A549 treated with RU486 at 1 μM for 4 hours (cell line): ENCODE results near the gene IFITM5. TPM values are rescaled to one million over a fixed set of nuclear protein-coding genes. Genes with fewer than 3 reads are reported as not detected.

Experiments used
- total RNA-seq: library from RNA; stranded (reverse); fragments of 200-300 nt; extraction: Qiagen RNA extraction; gene quantifications from 5 replicates; pipeline ENCODE4 v1.2.3, GENCODE V29; 2022; ENCODE audit warnings: low read depth

IFITM5 gene
- not detected in 5 replicates for total RNA-seq

GRCh38 chr11:299081-299891 is at the start of gene IFITM5:
Gene IFITM5 (minus strand): TSS chr11:299526. CDS start chr11:299490, 36 bp downstream.

DNA sequence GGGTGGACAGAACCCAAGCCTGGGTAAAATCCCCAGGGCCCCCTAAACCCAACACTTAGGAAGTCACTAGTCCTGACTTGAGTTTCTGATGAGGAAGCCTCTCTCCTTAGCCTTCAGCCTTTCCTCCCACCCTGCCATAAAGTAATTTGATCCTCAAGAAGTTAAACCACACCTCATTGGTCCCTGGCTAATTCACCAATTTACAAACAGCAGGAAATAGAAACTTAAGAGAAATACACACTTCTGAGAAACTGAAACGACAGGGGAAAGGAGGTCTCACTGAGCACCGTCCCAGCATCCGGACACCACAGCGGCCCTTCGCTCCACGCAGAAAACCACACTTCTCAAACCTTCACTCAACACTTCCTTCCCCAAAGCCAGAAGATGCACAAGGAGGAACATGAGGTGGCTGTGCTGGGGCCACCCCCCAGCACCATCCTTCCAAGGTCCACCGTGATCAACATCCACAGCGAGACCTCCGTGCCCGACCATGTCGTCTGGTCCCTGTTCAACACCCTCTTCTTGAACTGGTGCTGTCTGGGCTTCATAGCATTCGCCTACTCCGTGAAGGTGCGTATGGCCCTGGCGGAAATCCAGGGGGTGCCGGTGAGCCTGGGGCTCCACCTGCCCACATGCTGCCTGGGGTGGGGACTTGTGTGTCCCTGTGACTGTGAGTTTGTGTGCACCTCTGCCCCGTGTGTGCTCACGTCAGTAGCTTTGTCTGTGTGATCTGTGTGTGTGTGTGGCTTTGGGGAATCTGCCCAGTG is 14.6 kb upstream of the IFITM5 start, which contains the start of gene IFITM1:
Gene IFITM1 (plus strand): TSS at position 254 of the 767 bp plus-strand sequence. CDS start 131 bp downstream, at position 385.

GRCh38 chr11:307766-308708 is 8.7 kb upstream of the IFITM5 start, which contains the start of gene IFITM2:
Gene IFITM2 (plus strand): TSS chr11:307816. CDS start chr11:308193, 377 bp downstream.

DNA sequence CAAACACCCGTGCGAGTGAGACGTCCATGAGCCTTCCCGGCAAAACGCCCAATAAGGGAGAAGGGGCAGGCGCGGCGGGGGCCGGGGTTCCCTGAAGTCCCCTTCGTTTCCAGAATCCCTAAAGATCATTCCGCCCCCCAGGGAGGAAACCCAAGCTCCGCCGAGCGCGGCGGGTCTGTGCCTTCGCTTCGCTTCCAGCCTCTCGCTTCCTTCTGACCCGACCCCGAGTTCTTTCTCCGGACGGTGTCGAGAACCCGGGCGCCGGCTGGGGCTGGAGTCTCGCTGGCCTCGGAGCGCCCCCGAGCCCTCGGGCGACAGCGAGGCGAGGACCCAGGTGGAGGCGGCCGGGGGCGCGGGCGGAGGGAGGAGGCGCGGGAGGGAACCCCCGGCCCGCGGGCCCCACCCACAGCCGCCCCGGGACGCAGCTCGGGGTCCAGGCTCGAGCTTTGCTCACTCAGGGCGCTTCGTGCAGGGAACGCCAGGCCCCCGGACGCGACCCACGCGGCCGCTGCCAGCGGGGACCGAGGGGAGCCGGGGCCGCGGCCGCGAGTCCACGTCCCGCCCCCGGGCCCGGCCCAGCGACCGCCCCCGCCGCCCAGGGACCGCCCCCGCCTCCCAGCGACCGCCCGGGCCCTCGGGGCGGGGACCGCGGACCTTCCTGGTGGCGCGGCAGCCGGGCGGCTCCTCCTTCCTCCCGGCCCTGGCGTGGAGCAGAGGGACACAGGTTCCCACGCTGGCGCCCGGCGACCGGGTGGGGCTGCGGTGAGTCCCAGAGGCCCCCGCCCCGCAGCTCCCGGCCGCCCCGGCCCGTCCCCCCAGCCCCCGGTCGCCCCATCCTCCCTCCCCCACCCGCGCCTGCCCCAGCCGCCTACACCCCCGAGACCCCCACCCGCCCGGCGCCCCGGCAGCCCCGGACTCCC is 10.6 kb downstream of the IFITM5 start, which contains the start of gene PGGHG:
Gene PGGHG (plus strand): TSS at position 649 of the 920 bp plus-strand sequence. CDS start 691 bp downstream, outside the sequence.

GRCh38 chr11:278001-278951 is 21.1 kb downstream of the IFITM5 start, which contains the start of gene NLRP6:
Gene NLRP6 (plus strand): TSS chr11:278407. CDS start chr11:278570, 163 bp downstream.

Other genes starting within 250 kb of the IFITM5 start
- gene SCGB1C1, start 106.4 kb downstream of the IFITM5 start, total RNA-seq: not detected in 5 replicates
- 39.2 to 51.8 TPM (median 44.9 TPM) in 5 replicates for gene BET1L, start 92.1 kb downstream of the IFITM5 start, total RNA-seq
- gene RIC8A, start 91.8 kb downstream of the IFITM5 start, total RNA-seq: 104 to 118 TPM (median 111 TPM) in 5 replicates
- 13.8 to 20.8 TPM (median 18.3 TPM) in 5 replicates for gene SIRT3, start 63.2 kb downstream of the IFITM5 start, total RNA-seq
- gene PSMD13, start 62.5 kb downstream of the IFITM5 start, total RNA-seq: 169 to 199 TPM (median 171 TPM) in 5 replicates
- 0.08 TPM in 1 of 5 replicates, not detected in the others for gene NLRP6, start 21.1 kb downstream of the IFITM5 start, total RNA-seq
- gene PGGHG, start 10.4 kb downstream of the IFITM5 start, total RNA-seq: 6.4 to 11.8 TPM (median 10.0 TPM) in 5 replicates
- 56.4 to 65.7 TPM (median 61.5 TPM) in 5 replicates for gene IFITM2, start 8.3 kb upstream of the IFITM5 start, total RNA-seq
- gene IFITM1, start 14.5 kb upstream of the IFITM5 start, total RNA-seq: 0.25 to 0.75 TPM (median 0.49 TPM) in 5 replicates
- 20.4 to 36.3 TPM (median 31.6 TPM) in 5 replicates for gene IFITM3, start 21.3 kb upstream of the IFITM5 start, total RNA-seq
- gene B4GALNT4, start 70.0 kb upstream of the IFITM5 start, total RNA-seq: 11.0 to 22.7 TPM (median 15.6 TPM) in 5 replicates
- gene PKP3, start 94.7 kb upstream of the IFITM5 start, total RNA-seq: 26.4 to 39.8 TPM (median 36.5 TPM) in 5 replicates
- gene SIGIRR, start 115.5 kb upstream of the IFITM5 start, total RNA-seq: 59.9 to 95.2 TPM (median 84.4 TPM) in 5 replicates
- gene ANO9, start 142.5 kb upstream of the IFITM5 start, total RNA-seq: 0.61 to 1.6 TPM (median 1.2 TPM) in 5 replicates
- gene PTDSS2, start 150.8 kb upstream of the IFITM5 start, total RNA-seq: 31.4 to 49.0 TPM (median 44.3 TPM) in 5 replicates
- 119 to 170 TPM (median 165 TPM) in 5 replicates for gene RNH1, start 207.7 kb upstream of the IFITM5 start, total RNA-seq
- 93.4 to 148 TPM (median 142 TPM) in 5 replicates for gene HRAS, start 236.1 kb upstream of the IFITM5 start, total RNA-seq
- gene LRRC56, start 238.0 kb upstream of the IFITM5 start, total RNA-seq: 0.45 to 0.96 TPM (median 0.67 TPM) in 5 replicates